ENCODE results near the gene UNC119. TPM values are rescaled to one million over a fixed set of nuclear protein-coding genes. Genes with fewer than 3 reads are reported as not detected.

Gene UNC119
- total RNA-seq, 4 donors from 2014 or later = 17.5 to 28.7 (median 20.3) TPM

GRCh38 chr17:28503420-28503819 lies 49.0 kb downstream of the UNC119 start:
- Histone ChIP-seq H3K4me1 (peaks cover 0 to 12% (median 0%) of the 10 kb centered on the region in 3 donors), H3K4me3 (no peak overlapping the region), H3K9me3 (no peaks in the 10 kb centered on the region), H3K36me3 (no peaks in the 10 kb centered on the region), H3K27me3 (peaks cover 33% of the 10 kb centered on the region), H3K27ac (no peak overlapping the region)
- ATAC-seq = no peak
- 40 to 47% methylated on average over 3 of the region's 3 CpGs for WGBS, 2 donors (ENCODE audit: low coverage in 1 of 2)
- no peak for TF ChIP-seq EP300 (IDR thresholded peaks at IDR 0.05)
- no peak for TF ChIP-seq POLR2AphosphoS5 (IDR thresholded peaks at IDR 0.05)
- TF ChIP-seq CTCF (IDR thresholded peaks at IDR 0.05) = no peak
- TF ChIP-seq POLR2A (IDR thresholded peaks at IDR 0.05) = no peak

GRCh38 chr17:28501421-28502284 lies 50.8 kb downstream of the UNC119 start:
- no peaks in the 10 kb centered on the region for H3K36me3 ChIP-seq
- no peak overlapping the region for H3K27ac ChIP-seq
- ATAC-seq = peak; percentile 28
- H3K9me3 ChIP-seq = no peaks in the 10 kb centered on the region
- H3K4me3 ChIP-seq = no peak overlapping the region
- H3K4me1 ChIP-seq = peaks cover 0 to 12% (median 0%) of the 10 kb centered on the region in 3 donors
- H3K27me3 ChIP-seq = peaks cover 29% of the 10 kb centered on the region
- no peak for TF ChIP-seq POLR2A (IDR thresholded peaks at IDR 0.05)
- TF ChIP-seq POLR2AphosphoS5 (IDR thresholded peaks at IDR 0.05) = no peak
- TF ChIP-seq EP300 (IDR thresholded peaks at IDR 0.05) = no peak
- no peak for TF ChIP-seq CTCF (IDR thresholded peaks at IDR 0.05)
- WGBS, 2 donors (ENCODE audit: low coverage in 1 of 2) = 65 to 70% methylated on average over 2 of the region's 3 CpGs

- WGBS, 2 donors (ENCODE audit: low coverage in 1 of 2) = 35 to 63% methylated on average over 4 to 8 of the region's 13 CpGs
- Histone ChIP-seq H3K27ac (no peak overlapping the region), H3K27me3 (peaks cover 29% of the 10 kb centered on the region), H3K4me3 (no peak overlapping the region), H3K4me1 (peaks cover 0 to 12% (median 0%) of the 10 kb centered on the region in 3 donors), H3K9me3 (no peaks in the 10 kb centered on the region), H3K36me3 (no peaks in the 10 kb centered on the region)
- TF ChIP-seq CTCF (IDR thresholded peaks at IDR 0.05) = no peak
- TF ChIP-seq EP300 (IDR thresholded peaks at IDR 0.05) = no peak
- TF ChIP-seq POLR2A (IDR thresholded peaks at IDR 0.05) = no peak
- TF ChIP-seq POLR2AphosphoS5 (IDR thresholded peaks at IDR 0.05) = no peak
- ATAC-seq = no peak
These were observed 51.6 kb downstream of the UNC119 start for GRCh38 chr17:28500712-28501379.

GRCh38 chr17:28499684-28500357 lies 52.6 kb downstream of the UNC119 start:
- TF ChIP-seq POLR2A (IDR thresholded peaks at IDR 0.05) (no peak), CTCF (IDR thresholded peaks at IDR 0.05) (no peak), EP300 (IDR thresholded peaks at IDR 0.05) (no peak), POLR2AphosphoS5 (IDR thresholded peaks at IDR 0.05) (no peak)
- WGBS, 2 donors (ENCODE audit: low coverage in 1 of 2) = 70 to 78% methylated on average over 2 to 5 of the region's 9 CpGs
- Histone ChIP-seq H3K4me1 (peaks cover 0 to 12% (median 0%) of the 10 kb centered on the region in 3 donors), H3K27ac (no peak overlapping the region), H3K27me3 (peaks cover 30% of the 10 kb centered on the region), H3K9me3 (no peaks in the 10 kb centered on the region), H3K36me3 (no peaks in the 10 kb centered on the region), H3K4me3 (no peak overlapping the region)
- no peak for ATAC-seq
